ENCODE measurements around the gene PLG. TPM values are rescaled to one million over a fixed set of nuclear protein-coding genes. Genes with fewer than 3 reads are reported as not detected.
A peak's percentile ranks its signal among the peaks of the same experiment; 100 is the strongest.
"Not testable (repeated sequence)": the region's sequence is repeated elsewhere in the genome, so short reads cannot be mapped to it uniquely, and the experiment has no call there.

The PLG gene
- total and polyA plus RNA-seq, 2 donors = 0.07 to 0.14 TPM

DNA sequence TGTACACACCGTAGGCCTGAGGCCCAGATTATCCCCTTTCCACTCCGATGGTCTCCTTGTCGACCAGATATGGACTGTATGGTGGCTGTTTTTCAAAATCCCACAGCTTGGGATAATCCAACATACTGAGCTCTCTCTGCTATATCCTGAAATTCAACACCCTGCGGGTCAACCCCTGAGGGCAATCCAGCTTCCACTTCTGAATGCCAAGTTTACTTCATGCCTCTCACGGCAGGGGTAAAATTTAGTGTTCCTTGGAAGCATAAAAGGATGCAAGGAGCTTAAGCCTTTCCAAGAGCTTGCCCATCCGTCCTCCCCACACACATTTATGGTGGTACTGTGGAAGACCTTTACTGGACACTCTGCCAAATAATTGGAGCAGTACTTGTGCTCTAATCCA is 90.7 kb downstream of the PLG start:
- Histone ChIP-seq H3K27me3 (ENCODE audit: control insufficient read depth in 2 of 2, insufficient read depth in 1 of 2, low read length in 1 of 2) (no peaks in the 10 kb centered on the region), H3K27ac (ENCODE audit: low read depth in 1 of 2, low read length in 1 of 2) (no peak overlapping the region), H3K9me3 (ENCODE audit: control insufficient read depth in 2 of 2, insufficient read depth in 1 of 2, low read length in 1 of 2) (no peaks in the 10 kb centered on the region), H3K36me3 (ENCODE audit: control insufficient read depth in 2 of 2, insufficient read depth in 2 of 2, low read length in 1 of 2) (no peaks in the 10 kb centered on the region), H3K4me3 (ENCODE audit: low read length in 2 of 2) (no peak overlapping the region), H3K4me1 (ENCODE audit: control insufficient read depth in 2 of 2, insufficient read depth in 2 of 2, low read length in 2 of 2) (no peaks in the 10 kb centered on the region)
- 88% methylated on average over 6 of the region's 6 CpGs for WGBS
- DNase-seq (ENCODE audit: low read depth in 6 of 9, low spot score in 9 of 9) = no peak

DNA sequence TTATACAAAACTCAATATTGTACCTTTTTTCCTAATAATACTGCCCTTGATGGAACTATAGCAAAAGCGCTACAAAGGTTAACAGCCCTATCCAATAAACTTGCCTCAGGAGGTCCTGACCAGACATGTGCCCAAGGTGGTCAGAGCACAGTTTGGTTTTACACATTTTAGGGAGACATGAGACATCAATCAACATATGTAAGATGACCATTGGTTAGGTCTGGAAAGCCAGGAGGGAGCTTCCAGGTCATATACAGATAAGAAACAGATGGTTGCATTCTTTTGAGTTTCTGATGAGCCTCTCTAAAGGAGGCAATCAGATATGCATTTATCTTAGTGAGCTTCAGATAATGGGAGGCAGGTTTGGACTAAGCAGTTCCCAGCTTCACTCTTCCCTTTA is 91.6 kb downstream of the PLG start:
- 95% methylated on average over 1 of the region's 1 CpG for WGBS
- Histone ChIP-seq H3K4me3 (ENCODE audit: low read length in 2 of 2) (no peak overlapping the region), H3K27ac (ENCODE audit: low read depth in 1 of 2, low read length in 1 of 2) (no peak overlapping the region), H3K4me1 (ENCODE audit: control insufficient read depth in 2 of 2, insufficient read depth in 2 of 2, low read length in 2 of 2) (no peaks in the 10 kb centered on the region), H3K27me3 (ENCODE audit: control insufficient read depth in 2 of 2, insufficient read depth in 1 of 2, low read length in 1 of 2) (no peaks in the 10 kb centered on the region), H3K36me3 (ENCODE audit: control insufficient read depth in 2 of 2, insufficient read depth in 2 of 2, low read length in 1 of 2) (no peaks in the 10 kb centered on the region), H3K9me3 (ENCODE audit: control insufficient read depth in 2 of 2, insufficient read depth in 1 of 2, low read length in 1 of 2) (no peaks in the 10 kb centered on the region)
- DNase-seq (ENCODE audit: low read depth in 6 of 9, low spot score in 9 of 9) = no peak

DNA sequence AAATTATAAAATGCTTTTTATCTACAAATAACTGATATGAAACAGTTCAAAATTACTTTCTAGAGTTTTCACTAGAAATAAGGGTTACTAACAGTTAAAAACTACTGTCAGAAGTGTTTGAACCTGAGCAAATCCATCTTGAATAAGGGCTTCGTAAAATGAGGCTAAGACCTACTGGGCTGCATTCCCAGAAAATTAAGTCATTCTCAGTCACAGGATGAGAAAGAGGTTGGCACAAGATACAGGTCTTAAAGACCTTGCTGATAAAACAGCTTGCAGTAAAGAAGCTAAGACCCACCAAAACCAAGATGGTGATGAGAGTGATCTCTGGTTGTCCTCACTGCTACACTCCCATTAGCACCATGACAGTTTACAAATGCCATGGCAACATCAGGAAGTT is 93.7 kb downstream of the PLG start:
- H3K27me3 ChIP-seq (ENCODE audit: control insufficient read depth in 2 of 2, insufficient read depth in 1 of 2, low read length in 1 of 2) = no peaks in the 10 kb centered on the region
- DNase-seq (ENCODE audit: low read depth in 6 of 9, low spot score in 9 of 9) = no peak

DNA sequence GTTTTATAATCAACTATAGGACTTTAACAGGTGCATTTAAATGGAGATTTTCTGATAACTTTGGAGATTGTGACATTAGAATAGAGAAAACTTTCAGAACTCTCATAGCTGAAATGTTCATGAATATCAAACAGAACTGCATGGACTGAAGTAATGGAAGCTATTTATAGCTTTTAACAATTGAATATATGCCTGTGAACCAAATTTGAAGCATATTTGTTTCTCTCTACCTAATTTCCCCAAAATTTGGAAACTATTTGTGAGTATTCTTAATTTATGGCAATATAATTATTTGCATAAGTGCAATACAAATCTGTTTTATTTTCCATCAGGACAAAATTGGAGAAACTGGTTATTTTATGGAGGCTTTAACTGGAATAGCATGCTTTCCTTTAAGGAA is 96.6 kb downstream of the PLG start:
- Histone ChIP-seq H3K9me3 (ENCODE audit: control insufficient read depth in 2 of 2, insufficient read depth in 1 of 2, low read length in 1 of 2) (peaks cover 0 to 3% of the 10 kb centered on the region in 2 donors), H3K4me3 (ENCODE audit: low read length in 2 of 2) (no peak overlapping the region), H3K27me3 (ENCODE audit: control insufficient read depth in 2 of 2, insufficient read depth in 1 of 2, low read length in 1 of 2) (no peaks in the 10 kb centered on the region), H3K4me1 (ENCODE audit: control insufficient read depth in 2 of 2, insufficient read depth in 2 of 2, low read length in 2 of 2) (no peaks in the 10 kb centered on the region), H3K27ac (ENCODE audit: low read depth in 1 of 2, low read length in 1 of 2) (no peak overlapping the region), H3K36me3 (ENCODE audit: control insufficient read depth in 2 of 2, insufficient read depth in 2 of 2, low read length in 1 of 2) (no peaks in the 10 kb centered on the region)
- peak in 1 of 9 donors; percentile 2 for DNase-seq (ENCODE audit: low read depth in 6 of 9, low spot score in 9 of 9)

More for the DNA sequence above, 93.7 kb downstream of the PLG start:
- Histone ChIP-seq H3K4me3 (ENCODE audit: low read length in 2 of 2) (no peak overlapping the region), H3K4me1 (ENCODE audit: control insufficient read depth in 2 of 2, insufficient read depth in 2 of 2, low read length in 2 of 2) (no peaks in the 10 kb centered on the region), H3K9me3 (ENCODE audit: control insufficient read depth in 2 of 2, insufficient read depth in 1 of 2, low read length in 1 of 2) (peaks cover 0 to 3% of the 10 kb centered on the region in 2 donors), H3K36me3 (ENCODE audit: control insufficient read depth in 2 of 2, insufficient read depth in 2 of 2, low read length in 1 of 2) (no peaks in the 10 kb centered on the region), H3K27ac (ENCODE audit: low read depth in 1 of 2, low read length in 1 of 2) (no peak overlapping the region)
- WGBS = 92% methylated on average over 1 of the region's 1 CpG

DNA sequence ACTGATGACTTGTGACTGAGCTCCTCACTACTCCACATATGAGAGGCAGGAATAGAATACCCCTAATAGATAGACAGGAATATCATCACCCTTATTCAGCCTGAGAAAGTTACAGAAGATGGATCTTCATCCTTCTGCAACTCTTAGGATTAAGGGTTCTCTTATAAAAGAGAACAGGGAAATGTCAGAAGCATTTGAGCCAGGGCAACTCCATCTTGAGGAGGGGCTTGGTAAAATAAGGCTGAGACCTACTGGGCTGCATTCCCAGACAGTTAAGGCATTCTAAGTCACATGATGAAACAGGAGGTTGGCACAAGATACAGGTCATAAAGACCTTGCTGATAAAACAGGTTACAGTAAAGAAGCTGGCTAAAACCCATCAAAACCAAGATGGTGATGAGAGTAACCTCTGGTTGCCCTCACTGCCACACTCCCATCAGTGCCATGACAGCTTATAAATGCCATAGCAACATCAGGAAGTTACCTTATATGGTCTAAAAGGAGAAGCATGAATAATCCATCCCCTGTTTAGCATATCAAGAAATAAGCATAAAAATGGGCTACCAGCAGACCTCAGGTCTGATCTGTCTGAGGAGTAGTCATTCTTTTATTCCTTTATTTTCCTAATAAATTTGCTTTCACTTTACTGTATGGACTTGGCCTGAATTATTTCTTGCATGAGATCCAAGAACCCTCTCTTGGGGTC is 97.9 kb downstream of the PLG start:
- H3K4me3 ChIP-seq (ENCODE audit: low read length in 2 of 2) = no peak overlapping the region
- H3K27me3 ChIP-seq (ENCODE audit: control insufficient read depth in 2 of 2, insufficient read depth in 1 of 2, low read length in 1 of 2) = no peaks in the 10 kb centered on the region
- no peaks in the 10 kb centered on the region for H3K4me1 ChIP-seq (ENCODE audit: control insufficient read depth in 2 of 2, insufficient read depth in 2 of 2, low read length in 2 of 2)
- no peaks in the 10 kb centered on the region for H3K36me3 ChIP-seq (ENCODE audit: control insufficient read depth in 2 of 2, insufficient read depth in 2 of 2, low read length in 1 of 2)
- DNase-seq (ENCODE audit: low read depth in 6 of 9, low spot score in 9 of 9) = no peak
- peaks cover 0 to 3% of the 10 kb centered on the region in 2 donors for H3K9me3 ChIP-seq (ENCODE audit: control insufficient read depth in 2 of 2, insufficient read depth in 1 of 2, low read length in 1 of 2)
- H3K27ac ChIP-seq (ENCODE audit: low read depth in 1 of 2, low read length in 1 of 2) = no peak overlapping the region

DNA sequence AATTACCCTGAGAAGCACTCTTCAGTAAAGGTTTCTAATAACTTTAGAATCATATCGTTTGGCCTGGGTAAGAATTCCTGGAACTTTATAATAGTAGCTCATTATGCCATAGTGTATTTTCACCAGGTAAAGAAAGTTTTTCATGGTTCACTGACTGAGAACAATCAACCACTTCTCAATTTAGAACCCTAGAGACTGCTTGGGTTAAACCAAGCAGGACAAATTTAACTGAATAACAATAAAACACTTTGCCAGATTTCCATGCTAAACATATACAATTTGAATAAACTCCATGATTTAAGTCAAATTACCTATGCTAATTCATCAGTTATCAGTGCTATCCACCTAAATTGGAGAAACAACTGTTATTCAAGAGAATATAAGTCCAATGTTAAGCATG is 99.4 kb downstream of the PLG start:
- no peak overlapping the region for H3K27ac ChIP-seq (ENCODE audit: low read depth in 1 of 2, low read length in 1 of 2)
- no peak for DNase-seq (ENCODE audit: low read depth in 6 of 9, low spot score in 9 of 9)
- H3K9me3 ChIP-seq (ENCODE audit: control insufficient read depth in 2 of 2, insufficient read depth in 1 of 2, low read length in 1 of 2) = peaks cover 0 to 3% of the 10 kb centered on the region in 2 donors
- no peaks in the 10 kb centered on the region for H3K27me3 ChIP-seq (ENCODE audit: control insufficient read depth in 2 of 2, insufficient read depth in 1 of 2, low read length in 1 of 2)
- 85% methylated on average over 1 of the region's 1 CpG for WGBS
- no peak overlapping the region for H3K4me3 ChIP-seq (ENCODE audit: low read length in 2 of 2)
- H3K36me3 ChIP-seq (ENCODE audit: control insufficient read depth in 2 of 2, insufficient read depth in 2 of 2, low read length in 1 of 2) = no peaks in the 10 kb centered on the region
- H3K4me1 ChIP-seq (ENCODE audit: control insufficient read depth in 2 of 2, insufficient read depth in 2 of 2, low read length in 2 of 2) = no peaks in the 10 kb centered on the region

DNA sequence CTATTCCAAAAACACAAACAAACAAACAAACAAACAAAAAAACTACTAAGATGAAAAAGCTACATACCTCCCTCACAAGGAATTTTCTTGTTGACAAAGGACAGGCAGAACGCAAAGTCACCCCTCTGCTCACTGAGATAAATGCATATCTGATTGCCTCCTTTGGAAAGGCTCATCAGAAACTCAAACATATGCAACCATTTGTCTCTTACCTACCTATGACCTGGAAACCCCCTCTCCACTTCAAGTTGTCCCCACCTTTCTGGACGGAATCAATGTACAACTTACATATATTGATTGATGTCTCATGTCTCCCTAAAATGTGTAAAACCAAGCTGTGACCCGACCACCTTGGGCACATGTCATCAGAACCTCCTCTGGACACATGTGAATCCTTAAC is 100.0 kb downstream of the PLG start:
- not testable (repeated sequence) for H3K27ac ChIP-seq (ENCODE audit: low read depth in 1 of 2, low read length in 1 of 2); H3K4me3 ChIP-seq (ENCODE audit: low read length in 2 of 2); H3K36me3 ChIP-seq (ENCODE audit: control insufficient read depth in 2 of 2, insufficient read depth in 2 of 2, low read length in 1 of 2); DNase-seq (ENCODE audit: low read depth in 6 of 9, low spot score in 9 of 9); H3K9me3 ChIP-seq (ENCODE audit: control insufficient read depth in 2 of 2, insufficient read depth in 1 of 2, low read length in 1 of 2); H3K4me1 ChIP-seq (ENCODE audit: control insufficient read depth in 2 of 2, insufficient read depth in 2 of 2, low read length in 2 of 2); H3K27me3 ChIP-seq (ENCODE audit: control insufficient read depth in 2 of 2, insufficient read depth in 1 of 2, low read length in 1 of 2)
- 89% methylated on average over 3 of the region's 3 CpGs for WGBS

Other genes with a start within 250 kb of the PLG start
- 0.14 TPM for gene LPA, start 38.0 kb upstream of the PLG start, total RNA-seq
- gene LPA, start 38.0 kb upstream of the PLG start, polyA plus RNA-seq = 0.05 TPM

All from thymus (tissue), 11 donors.